T-helper 1 cell treated with Interleukin-12 subunit alpha and Interleukin-12 subunit beta and Interleukin-4 antibody, amounts not matched to agents 30 μg/mL and 1 μg/mL, for 36 hours (primary cell): ENCODE data around the gene PDP2.

Experiments used
- H3K27ac Mint-ChIP-seq: one replicate; pipeline ENCODE4 v1.8.0; 2021; ENCODE audit warnings: mild to moderate bottlenecking, mixed read lengths
- H3K27me3 Mint-ChIP-seq: one replicate; pipeline ENCODE4 v1.8.0; 2021; ENCODE audit warnings: low read depth, mixed read lengths
- H3K36me3 Mint-ChIP-seq: one replicate; pipeline ENCODE4 v1.8.0; 2021; ENCODE audit warnings: low read depth, mixed read lengths
- H3K4me1 Mint-ChIP-seq: one replicate; pipeline ENCODE4 v1.8.0; 2021; ENCODE audit warnings: low read depth, mixed read lengths
- H3K4me3 Mint-ChIP-seq: one replicate; pipeline ENCODE4 v1.8.0; 2021; ENCODE audit warnings: mild to moderate bottlenecking, moderate library complexity, mixed read lengths
- H3K9me3 Mint-ChIP-seq: one replicate; pipeline ENCODE4 v1.8.0; 2021; ENCODE audit warnings: mixed read lengths

PDP2 gene

DNA sequence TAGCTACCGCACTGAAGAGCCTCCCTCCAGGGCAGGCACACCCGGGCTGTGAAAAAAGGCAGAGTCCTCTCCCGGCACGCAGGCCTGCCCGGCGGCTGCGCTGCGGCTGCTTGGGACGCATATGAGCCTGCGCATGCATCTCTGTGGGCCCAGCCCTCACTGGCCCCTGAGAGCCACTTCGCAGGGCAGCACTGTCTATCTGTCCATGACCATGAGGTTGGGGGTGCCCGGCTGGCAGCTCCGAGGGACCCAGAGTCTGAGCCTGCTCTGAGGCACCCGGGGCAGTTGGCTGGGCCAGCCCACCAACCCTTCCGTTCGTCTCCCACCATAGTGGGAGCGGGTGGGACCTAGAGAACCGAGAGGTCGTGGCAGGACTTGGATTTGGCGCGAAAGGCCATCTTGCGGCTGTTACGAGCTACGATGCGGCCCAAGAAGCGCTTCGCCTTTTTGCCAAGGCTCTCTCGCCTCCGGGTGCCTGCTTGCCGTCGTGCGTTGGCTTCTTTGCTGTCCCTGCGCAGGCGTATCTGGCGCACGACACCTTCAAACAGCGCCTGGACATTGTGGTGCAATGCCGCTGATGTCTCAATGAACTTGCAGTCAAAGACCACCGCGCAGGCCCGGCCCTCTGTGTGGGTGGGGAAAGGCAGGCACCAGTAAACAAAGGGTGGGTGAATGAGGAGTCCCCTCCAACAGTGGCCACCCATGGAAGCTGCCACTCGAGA is 41.6 kb downstream of the PDP2 start:
- Mint-ChIP-seq H3K9me3 (no peaks in the 10 kb centered on the region), H3K36me3 (no peaks in the 10 kb centered on the region), H3K27me3 (peaks cover 46% of the 10 kb centered on the region), H3K27ac (no peak overlapping the region), H3K4me3 (no peak overlapping the region), H3K4me1 (peaks cover 4% of the 10 kb centered on the region)

DNA sequence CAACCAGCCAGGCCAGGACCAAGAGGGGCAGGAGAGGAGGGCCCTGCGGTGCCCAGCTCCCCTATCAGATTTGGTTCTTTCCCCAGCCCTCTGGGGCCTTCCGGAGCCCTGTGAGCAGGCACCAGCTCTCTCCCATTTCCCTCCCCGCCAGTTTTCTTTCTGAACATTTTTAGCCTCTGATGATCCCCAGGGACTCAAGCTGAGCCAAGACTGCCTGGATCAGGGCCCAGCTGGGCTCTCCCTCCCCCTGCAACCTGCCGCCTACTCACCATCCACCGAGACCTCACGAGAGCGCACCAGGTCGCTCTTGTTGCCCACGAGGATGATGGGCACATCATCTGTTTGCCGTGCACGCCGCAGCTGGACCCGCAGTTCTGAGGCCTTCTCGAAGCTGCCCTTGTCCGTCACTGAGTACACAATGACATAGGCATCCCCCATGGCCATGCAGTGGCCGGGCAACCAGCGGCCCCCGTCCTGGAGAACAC is 43.0 kb downstream of the PDP2 start:
- H3K4me3 Mint-ChIP-seq = no peak overlapping the region
- no peaks in the 10 kb centered on the region for H3K36me3 Mint-ChIP-seq
- peaks cover 43% of the 10 kb centered on the region for H3K27me3 Mint-ChIP-seq
- H3K4me1 Mint-ChIP-seq = peaks cover 11% of the 10 kb centered on the region
- no peak overlapping the region for H3K27ac Mint-ChIP-seq
- no peaks in the 10 kb centered on the region for H3K9me3 Mint-ChIP-seq

DNA sequence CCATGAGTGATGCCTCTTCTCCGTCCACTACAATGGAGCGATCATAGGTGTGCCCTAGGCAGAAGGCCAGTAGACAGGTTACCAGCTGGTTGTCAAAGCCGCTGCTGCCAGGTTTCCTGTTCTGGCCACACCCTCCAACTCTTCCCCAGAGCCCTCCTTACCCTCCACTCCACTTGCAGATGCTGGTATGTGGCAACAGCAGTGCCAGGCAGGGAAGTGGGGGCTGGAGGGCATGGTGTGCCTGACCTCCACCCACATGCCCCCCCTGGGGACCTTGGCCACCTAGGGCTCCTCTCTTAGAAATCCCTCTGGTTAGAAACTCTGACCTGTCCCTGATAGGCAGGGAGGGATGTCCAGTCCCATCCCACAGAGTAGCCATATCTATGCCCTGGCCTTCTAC is 43.6 kb downstream of the PDP2 start:
- Mint-ChIP-seq H3K4me1 (peaks cover 14% of the 10 kb centered on the region), H3K4me3 (no peak overlapping the region), H3K27ac (no peak overlapping the region), H3K9me3 (no peaks in the 10 kb centered on the region), H3K27me3 (peaks cover 42% of the 10 kb centered on the region), H3K36me3 (no peaks in the 10 kb centered on the region)

DNA sequence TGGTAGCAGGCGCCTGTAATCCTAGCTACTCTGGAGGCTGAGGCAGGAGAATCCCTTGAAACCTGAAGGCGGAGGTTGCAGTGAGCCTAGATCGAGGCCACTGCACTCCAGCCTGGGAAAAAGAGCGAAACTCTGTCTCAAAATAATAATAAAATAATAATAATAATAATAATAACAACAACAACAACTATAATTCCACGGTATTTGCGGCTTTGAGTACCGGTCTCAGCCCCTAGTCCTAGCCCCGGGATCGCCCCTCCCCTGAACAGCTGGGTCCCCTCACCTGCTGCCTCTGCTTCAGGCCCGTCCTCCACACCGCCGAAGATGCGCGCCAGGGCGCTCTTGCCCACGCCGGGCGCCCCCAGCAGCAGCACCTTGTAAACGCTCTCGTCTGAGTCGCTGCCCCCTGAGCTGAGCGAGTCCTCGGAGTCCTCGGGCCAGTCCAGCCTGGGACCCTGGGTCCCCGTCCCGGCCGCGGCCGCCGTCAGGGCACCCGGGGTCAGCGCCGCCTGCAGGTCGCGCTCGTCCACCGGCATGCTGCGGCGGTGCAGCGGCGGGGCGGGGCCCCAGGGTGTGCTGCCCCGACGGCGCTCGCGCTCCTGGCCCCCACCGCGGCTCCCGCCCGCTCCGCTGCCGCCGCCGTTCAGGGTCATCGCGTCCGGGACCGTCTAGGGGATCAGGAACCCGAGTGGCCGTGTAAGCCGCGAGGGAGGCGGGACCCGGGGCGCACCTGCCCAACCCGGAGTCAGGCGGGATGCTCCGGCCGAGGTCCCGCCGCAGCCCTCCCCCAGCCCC is 44.4 kb downstream of the PDP2 start:
- Mint-ChIP-seq H3K4me1 (peaks cover 14% of the 10 kb centered on the region), H3K9me3 (no peaks in the 10 kb centered on the region), H3K4me3 (no peak overlapping the region), H3K27me3 (peaks cover 42% of the 10 kb centered on the region), H3K27ac (no peak overlapping the region), H3K36me3 (no peaks in the 10 kb centered on the region)

DNA sequence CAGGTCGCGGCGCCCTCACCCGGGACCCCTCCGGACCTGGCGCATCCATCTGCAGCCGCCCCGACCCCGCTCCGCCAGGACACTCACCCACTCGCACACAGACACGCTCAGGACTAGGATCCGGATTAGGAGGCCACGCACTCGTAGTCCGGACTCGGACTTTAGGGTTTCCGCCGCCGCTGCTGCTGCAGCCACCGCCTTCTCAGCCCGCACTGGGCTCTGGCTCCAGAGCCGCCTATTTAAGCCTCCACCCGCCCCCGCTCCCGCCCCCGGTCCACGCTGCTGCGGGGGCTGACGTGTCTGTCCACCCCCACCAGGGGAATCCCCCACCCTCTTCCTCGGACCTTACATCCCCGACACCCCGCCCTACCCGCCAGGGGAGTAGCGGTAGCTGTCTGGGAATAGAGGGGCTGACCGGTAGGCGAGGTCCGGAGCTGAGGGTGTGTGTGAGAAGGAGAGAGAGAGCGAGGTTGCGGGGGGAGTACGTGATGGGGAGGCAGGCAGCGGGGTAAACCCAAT is 45.1 kb downstream of the PDP2 start, which contains the start of gene RRAD:
Gene RRAD, minus strand, starts transcription at position 214 of the 519 bp plus-strand sequence. CDS start 356 bp downstream, outside the sequence.
- Mint-ChIP-seq H3K36me3 (no peaks in the 10 kb centered on the region), H3K27ac (no peak within 1 kb of the TSS), H3K27me3 (peaks cover 42% of the 10 kb centered on the region), H3K4me1 (peaks cover 14% of the 10 kb centered on the region), H3K4me3 (peak within 1 kb of the TSS; percentile 72), H3K9me3 (no peaks in the 10 kb centered on the region)

DNA sequence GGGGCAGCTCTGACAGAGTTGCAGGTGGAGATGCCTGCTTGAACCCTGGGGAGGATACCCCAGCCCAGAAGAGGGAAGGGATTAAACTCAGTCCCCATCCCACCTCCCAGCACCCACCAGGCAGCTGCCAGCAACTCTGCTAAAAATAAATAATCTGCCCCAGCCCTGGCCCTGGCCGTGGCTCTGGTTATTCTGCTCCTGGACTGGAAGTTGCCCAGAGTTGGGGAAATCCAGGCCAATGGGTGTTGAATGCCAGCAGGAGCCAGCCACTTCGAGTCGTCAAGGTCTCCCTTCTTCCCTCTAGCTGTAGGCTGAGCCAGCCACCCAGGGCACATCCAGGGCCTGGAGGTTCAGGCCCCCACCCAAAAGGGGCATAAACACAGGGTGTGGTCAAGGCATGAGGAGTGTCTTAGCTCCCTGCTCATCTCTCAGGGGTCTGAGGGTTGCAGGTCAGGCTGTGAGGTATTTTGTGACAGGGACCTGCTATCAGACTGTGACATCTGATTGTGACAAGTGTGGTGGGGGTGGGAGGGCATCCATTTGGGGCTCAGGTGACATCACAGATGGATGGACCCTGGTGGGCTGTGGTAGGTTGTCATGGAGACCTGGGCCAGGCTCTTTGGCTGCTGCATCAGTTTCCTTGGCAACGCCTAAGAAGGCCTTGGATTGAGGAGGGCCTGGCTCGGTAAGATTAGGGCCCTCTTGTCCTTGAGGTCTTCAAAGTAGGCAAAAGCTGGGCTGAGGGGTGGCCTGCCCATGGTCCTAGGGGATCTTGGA is 46.0 kb downstream of the PDP2 start:
- Mint-ChIP-seq H3K27me3 (peaks cover 37% of the 10 kb centered on the region), H3K36me3 (no peaks in the 10 kb centered on the region), H3K4me1 (peaks cover 14% of the 10 kb centered on the region), H3K4me3 (no peak overlapping the region), H3K9me3 (no peaks in the 10 kb centered on the region), H3K27ac (no peak overlapping the region)

DNA sequence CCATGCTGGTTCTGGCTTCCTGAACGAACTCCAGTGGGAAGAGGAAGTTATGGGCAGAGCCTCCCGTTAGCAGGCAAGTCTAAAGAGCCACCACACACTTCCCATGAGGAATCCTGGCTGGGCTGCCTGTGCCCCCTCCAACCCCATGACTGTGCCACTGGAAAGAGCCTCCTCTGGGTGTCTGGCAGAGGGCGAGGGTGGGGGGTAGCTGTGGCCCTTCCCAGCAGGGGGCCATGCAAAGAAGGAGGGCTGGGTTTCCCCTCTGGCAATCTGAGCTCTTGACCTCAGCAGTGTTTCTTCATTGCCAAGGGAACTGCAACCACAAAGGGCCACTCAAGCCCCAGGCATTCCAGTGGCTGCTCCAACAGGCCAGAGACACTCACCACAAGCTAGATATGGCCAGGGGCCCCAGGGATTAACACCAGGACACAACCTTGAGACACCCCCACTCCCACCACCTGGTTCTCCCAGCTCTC is 46.7 kb downstream of the PDP2 start:
- peaks cover 35% of the 10 kb centered on the region for H3K27me3 Mint-ChIP-seq
- no peaks in the 10 kb centered on the region for H3K9me3 Mint-ChIP-seq
- H3K36me3 Mint-ChIP-seq = peaks cover 2% of the 10 kb centered on the region
- no peak overlapping the region for H3K4me3 Mint-ChIP-seq
- H3K4me1 Mint-ChIP-seq = peaks cover 15% of the 10 kb centered on the region
- H3K27ac Mint-ChIP-seq = no peak overlapping the region

DNA sequence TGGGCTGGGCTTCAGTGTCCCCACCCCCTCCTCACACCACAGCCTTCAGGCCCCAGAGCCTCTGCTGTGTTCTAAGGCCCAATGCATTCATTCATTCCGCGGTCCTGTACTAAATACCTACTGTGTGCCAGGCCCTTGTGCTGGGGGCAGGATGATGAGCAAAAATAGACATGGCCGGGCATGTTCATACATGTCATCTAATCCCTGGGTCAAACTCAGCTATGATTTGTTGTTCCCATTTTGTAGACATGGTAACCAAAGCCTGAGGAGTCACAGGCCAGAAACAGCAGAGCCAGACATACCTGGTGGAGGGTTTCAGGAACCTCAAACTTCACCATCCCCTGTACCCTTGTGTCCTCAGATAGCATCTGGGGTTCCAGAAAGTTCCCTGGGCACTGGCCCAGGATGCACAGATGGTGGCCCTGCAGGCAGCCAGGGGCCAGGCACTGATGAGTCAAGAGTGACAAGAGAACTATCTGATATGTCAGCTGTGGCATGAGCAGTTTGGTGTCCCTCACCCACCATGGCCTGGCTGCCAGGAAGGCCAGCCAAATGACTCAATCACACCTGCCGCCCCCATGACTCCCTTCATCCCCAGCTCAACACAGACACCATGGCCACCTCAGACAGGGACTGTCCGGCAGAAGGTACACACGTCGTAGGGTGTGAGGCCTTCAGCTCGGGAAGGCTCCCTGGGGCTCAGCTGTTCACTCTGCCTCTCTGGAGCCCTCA is 47.8 kb downstream of the PDP2 start:
- H3K27ac Mint-ChIP-seq = no peak overlapping the region
- peaks cover 20% of the 10 kb centered on the region for H3K4me1 Mint-ChIP-seq
- H3K9me3 Mint-ChIP-seq = no peaks in the 10 kb centered on the region
- H3K36me3 Mint-ChIP-seq = peaks cover 6% of the 10 kb centered on the region
- H3K4me3 Mint-ChIP-seq = no peak overlapping the region
- H3K27me3 Mint-ChIP-seq = peaks cover 32% of the 10 kb centered on the region

DNA sequence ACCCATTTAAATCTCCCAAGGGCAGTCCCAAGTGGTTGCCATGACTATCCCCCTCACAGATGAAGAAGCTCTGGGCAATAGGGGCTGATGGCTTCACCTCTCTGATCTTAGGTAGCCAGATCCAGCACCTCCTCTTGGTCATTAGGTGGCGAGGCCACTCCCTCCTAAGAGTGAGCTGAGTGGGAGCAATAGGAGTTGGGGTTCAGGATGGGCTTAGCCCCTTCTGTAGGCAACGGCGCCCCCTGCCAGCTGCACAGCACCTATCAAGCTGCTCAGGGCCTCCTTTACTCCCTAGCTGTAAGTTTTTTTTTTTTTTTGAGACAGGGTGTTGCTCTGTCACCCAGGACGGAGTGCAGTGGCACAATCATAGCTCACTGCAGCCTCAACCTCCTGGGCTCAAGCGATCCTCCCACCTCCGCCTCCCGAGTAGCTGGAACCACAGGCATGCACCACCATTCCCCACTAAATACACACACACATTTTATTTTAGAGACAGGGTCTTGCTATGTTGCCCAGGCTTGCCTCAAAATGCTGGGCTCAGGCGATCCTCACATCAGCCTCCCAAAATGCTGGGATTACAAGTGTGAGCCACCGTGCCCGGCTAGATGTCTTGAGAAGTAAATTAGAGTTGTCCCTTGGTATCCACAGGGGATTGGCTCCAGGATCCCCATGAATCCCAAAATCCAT is 48.5 kb downstream of the PDP2 start:
- Mint-ChIP-seq H3K36me3 (peaks cover 13% of the 10 kb centered on the region), H3K27me3 (peaks cover 24% of the 10 kb centered on the region), H3K9me3 (no peaks in the 10 kb centered on the region), H3K4me1 (peaks cover 25% of the 10 kb centered on the region), H3K27ac (no peak overlapping the region), H3K4me3 (no peak overlapping the region)

DNA sequence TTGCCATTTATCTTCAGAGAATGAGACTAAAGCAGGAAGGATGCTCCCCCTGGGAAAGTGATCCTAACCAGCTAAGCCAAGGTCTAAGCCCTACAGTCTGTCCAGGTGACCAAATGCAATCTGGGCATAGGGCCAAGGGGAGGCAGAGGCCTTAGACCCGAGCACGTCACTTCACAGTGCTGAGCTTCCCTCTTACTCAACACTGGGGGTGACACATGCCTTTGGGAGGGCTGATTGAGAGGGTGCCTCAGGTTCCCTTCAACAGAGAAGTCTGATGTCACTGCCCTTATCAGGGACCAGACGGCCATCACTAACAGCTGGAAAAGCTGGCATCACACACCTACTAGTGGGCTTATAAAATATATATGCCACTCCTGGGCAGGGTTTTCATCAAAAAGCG is 49.9 kb downstream of the PDP2 start:
- H3K4me1 Mint-ChIP-seq = peaks cover 28% of the 10 kb centered on the region
- H3K27me3 Mint-ChIP-seq = peaks cover 14% of the 10 kb centered on the region
- H3K4me3 Mint-ChIP-seq = no peak overlapping the region
- H3K9me3 Mint-ChIP-seq = no peaks in the 10 kb centered on the region
- H3K27ac Mint-ChIP-seq = no peak overlapping the region
- peaks cover 18% of the 10 kb centered on the region for H3K36me3 Mint-ChIP-seq

DNA sequence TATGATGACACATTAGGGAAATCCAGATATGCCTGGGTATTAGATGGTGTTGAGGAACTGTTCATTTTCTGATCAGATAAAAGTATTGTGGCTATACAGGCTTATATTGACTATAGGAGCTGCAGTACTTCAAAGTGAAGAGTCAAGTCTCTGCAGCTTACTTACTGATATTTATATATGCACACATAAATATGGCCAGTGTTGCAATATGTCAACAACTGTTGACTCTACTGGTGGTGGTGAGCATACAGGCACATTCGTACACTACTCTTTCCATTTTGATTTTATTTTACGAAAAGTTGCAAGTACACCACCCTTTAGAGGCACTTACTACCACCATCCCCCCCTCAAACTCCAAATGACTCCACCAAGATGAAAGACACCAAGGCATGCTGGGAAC is 51.4 kb downstream of the PDP2 start:
- H3K27me3 Mint-ChIP-seq = no peaks in the 10 kb centered on the region
- H3K4me1 Mint-ChIP-seq = peaks cover 34% of the 10 kb centered on the region
- H3K36me3 Mint-ChIP-seq = peaks cover 22% of the 10 kb centered on the region
- peak overlapping the region; percentile 21 for H3K27ac Mint-ChIP-seq
- peak overlapping the region; percentile 33 for H3K4me3 Mint-ChIP-seq
- H3K9me3 Mint-ChIP-seq = no peaks in the 10 kb centered on the region

DNA sequence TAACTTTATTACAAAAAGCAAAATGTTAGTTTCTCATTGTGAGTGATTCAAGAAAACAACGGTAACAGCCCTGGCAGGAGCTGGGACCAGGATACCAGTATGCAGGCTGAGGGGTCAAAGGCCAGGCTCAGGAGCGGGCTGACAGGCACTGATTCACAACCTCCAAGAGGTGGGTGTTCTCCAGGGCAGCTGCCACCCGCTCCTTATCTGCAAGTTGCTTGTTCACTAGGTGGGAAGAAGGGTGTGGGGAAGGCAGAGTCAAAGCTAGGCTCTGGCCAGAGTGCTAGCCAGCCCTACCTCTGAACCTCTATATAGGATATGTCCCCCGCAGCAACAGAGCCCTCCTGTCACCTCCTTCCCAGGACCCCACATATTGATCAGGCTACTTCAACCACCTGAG is 51.8 kb downstream of the PDP2 start:
- H3K9me3 Mint-ChIP-seq = no peaks in the 10 kb centered on the region
- H3K27ac Mint-ChIP-seq = peak overlapping the region; percentile 32
- H3K27me3 Mint-ChIP-seq = no peaks in the 10 kb centered on the region
- H3K4me1 Mint-ChIP-seq = peaks cover 38% of the 10 kb centered on the region
- peaks cover 24% of the 10 kb centered on the region for H3K36me3 Mint-ChIP-seq
- H3K4me3 Mint-ChIP-seq = peak overlapping the region; percentile 97

DNA sequence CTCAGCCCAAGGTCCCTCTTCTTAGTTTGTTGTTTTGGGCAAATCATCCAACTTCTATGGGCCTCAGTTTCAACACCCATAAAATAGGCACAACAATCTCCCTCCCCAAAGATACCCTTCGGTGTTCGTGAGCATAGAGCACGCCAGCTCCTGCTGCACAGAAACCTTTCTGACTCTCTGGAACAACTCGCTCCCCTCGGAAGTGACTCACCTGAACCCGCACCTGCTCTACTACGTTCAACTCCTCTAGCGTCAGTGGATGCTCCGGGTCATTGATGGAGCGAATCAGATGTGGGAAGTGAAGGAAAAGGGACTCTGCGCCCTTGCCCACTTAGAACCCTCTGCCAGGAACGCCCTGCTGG is 53.4 kb downstream of the PDP2 start:
- Mint-ChIP-seq H3K4me1 (peaks cover 35% of the 10 kb centered on the region), H3K4me3 (peak overlapping the region; percentile 97), H3K9me3 (no peaks in the 10 kb centered on the region), H3K27me3 (no peaks in the 10 kb centered on the region), H3K36me3 (peaks cover 24% of the 10 kb centered on the region), H3K27ac (peak overlapping the region; percentile 96)
